DMS53 treated with DMSO at 0.1 percent for 48 hours (cell line): ENCODE data around the gene AUNIP.
A peak's percentile ranks its signal among the peaks of the same experiment; 100 is the strongest.
"Not testable (repeated sequence)": the region's sequence is repeated elsewhere in the genome, so short reads cannot be mapped to it uniquely, and the experiment has no call there.

Source experiments
- DNase-seq: peaks from one replicate; lab custom pipeline; 2025; ENCODE audit not compliant: unreplicated experiment; lab: John Stamatoyannopoulos, UW

AUNIP gene

GRCh38 chr1:25867210-25867991 is 8.1 kb upstream of the AUNIP start:
- DNase-seq, result no peak

- DNase-seq, result no peak
These were observed 7.0 kb upstream of the AUNIP start for GRCh38 chr1:25866288-25866687.

GRCh38 chr1:25864434-25864833 is 5.2 kb upstream of the AUNIP start:
- DNase-seq, result no peak

GRCh38 chr1:25863486-25864262 is 4.4 kb upstream of the AUNIP start:
- no peak for DNase-seq

- no peak for DNase-seq
These were observed 3.7 kb upstream of the AUNIP start for GRCh38 chr1:25862785-25863485.

- DNase-seq, result no peak
These were observed 2.3 kb upstream of the AUNIP start for GRCh38 chr1:25861316-25862286.

GRCh38 chr1:25858494-25858893 is 763 bp downstream of the AUNIP start:
- no peak for DNase-seq

- DNase-seq, result no peak
These were observed 2.4 kb downstream of the AUNIP start for GRCh38 chr1:25856856-25857255.

- DNase-seq, result no peak
These were observed 4.7 kb downstream of the AUNIP start for GRCh38 chr1:25854554-25854953.

GRCh38 chr1:25848531-25848930 is 10.7 kb downstream of the AUNIP start:
- DNase-seq, result no peak

- DNase-seq, result no peak
These were observed 11.3 kb downstream of the AUNIP start for GRCh38 chr1:25847929-25848328.

- DNase-seq, result no peak
These were observed 13.6 kb downstream of the AUNIP start for GRCh38 chr1:25845664-25846063.

- DNase-seq, result no peak
These were observed 14.5 kb downstream of the AUNIP start for GRCh38 chr1:25844536-25845337.

- DNase-seq, result no peak
These were observed 15.8 kb downstream of the AUNIP start for GRCh38 chr1:25843483-25843882.

- DNase-seq, result not testable (repeated sequence)
These were observed 19.4 kb downstream of the AUNIP start for GRCh38 chr1:25839808-25840207.

GRCh38 chr1:25837262-25837875 is 21.9 kb downstream of the AUNIP start:
- DNase-seq, result peak; percentile 40

- no peak for DNase-seq
These were observed 22.6 kb downstream of the AUNIP start for GRCh38 chr1:25836695-25837094.

GRCh38 chr1:25834894-25835293 is 24.4 kb downstream of the AUNIP start:
- no peak for DNase-seq

GRCh38 chr1:25833158-25833557 is 26.1 kb downstream of the AUNIP start:
- no peak for DNase-seq
